GM23248 (cell line): ENCODE results near the gene SCYL2. TPM values are rescaled to one million over a fixed set of nuclear protein-coding genes. Genes with fewer than 3 reads are reported as not detected.
"Not testable (repeated sequence)": the region's sequence is repeated elsewhere in the genome, so short reads cannot be mapped to it uniquely, and the experiment has no call there.

Experiments used
- DNase-seq: peaks from one replicate; pipeline ENCODE4 v3.0.0-alpha.2; 2015
- H2AFZ ChIP-seq: fragments of 200-600 bp; sonication (generic); 2 replicates; pipeline ENCODE4 v1.6.1; 2016; ENCODE audit warnings: antibody characterized with exemption
- H3F3A ChIP-seq: fragments of 200-600 bp; sonication (generic); 2 replicates; pipeline ENCODE4 v1.6.1; 2016; ENCODE audit warnings: mild to moderate bottlenecking, antibody characterized with exemption, mixed run types; ENCODE audit not compliant: insufficient read depth
- H3K27ac ChIP-seq: fragments of 200-600 bp; sonication (generic); 2 replicates; pipeline ENCODE4 v1.5.1; 2016; ENCODE audit warnings: mild to moderate bottlenecking
- H3K27me3 ChIP-seq: fragments of 200-600 bp; sonication (generic); replicated peaks from 2 replicates; pipeline ENCODE4 v1.6.1; 2016; ENCODE audit warnings: mild to moderate bottlenecking; ENCODE audit not compliant: insufficient read depth
- H3K36me3 ChIP-seq: fragments of 200-600 bp; sonication (generic); 2 replicates; pipeline ENCODE4 v1.6.1; 2016; ENCODE audit warnings: low read depth, mild to moderate bottlenecking
- H3K4me1 ChIP-seq: fragments of 200-600 bp; sonication (generic); 2 replicates; pipeline ENCODE4 v1.6.1; 2016; ENCODE audit warnings: mild to moderate bottlenecking; ENCODE audit not compliant: insufficient read depth
- H3K4me2 ChIP-seq: fragments of 200-600 bp; sonication (generic); one replicate; pipeline ENCODE4 v1.6.1; 2016; ENCODE audit warnings: mild to moderate bottlenecking; ENCODE audit not compliant: unreplicated experiment
- H3K4me3 ChIP-seq: fragments of 200-600 bp; sonication (generic); 2 replicates; pipeline ENCODE4 v1.5.1; 2016; ENCODE audit warnings: mild to moderate bottlenecking
- H3K79me2 ChIP-seq: fragments of 200-600 bp; sonication (generic); 2 replicates; pipeline ENCODE4 v1.6.1; 2016; ENCODE audit warnings: mild to moderate bottlenecking; ENCODE audit not compliant: insufficient read depth
- H3K9ac ChIP-seq: fragments of 200-600 bp; sonication (generic); 2 replicates; pipeline ENCODE4 v1.6.1; 2016; ENCODE audit warnings: mild to moderate bottlenecking
- H3K9me2 ChIP-seq: fragments of 200-600 bp; sonication (generic); 2 replicates; pipeline ENCODE4 v1.6.1; 2016; ENCODE audit warnings: mixed run types, mild to moderate bottlenecking, moderate library complexity; ENCODE audit not compliant: insufficient read depth
- H3K9me3 ChIP-seq: fragments of 200-600 bp; sonication (generic); one replicate; pipeline ENCODE4 v1.6.1; 2017; ENCODE audit warnings: low read depth
- H4K20me1 ChIP-seq: fragments of 200-600 bp; sonication (generic); 2 replicates; pipeline ENCODE4 v1.6.0; 2016; ENCODE audit not compliant: insufficient read depth
- EZH2 ChIP-seq: fragments of 200-600 bp; sonication (generic); IDR thresholded peaks from 2 replicates; pipeline ENCODE4 v1.6.1; 2018; ENCODE audit warnings: antibody characterized with exemption, mild to moderate bottlenecking; ENCODE audit not compliant: insufficient read depth, poor library complexity, severe bottlenecking
- EZH2phosphoT487 ChIP-seq: fragments of 200-600 bp; sonication (generic); IDR thresholded peaks from 2 replicates; pipeline ENCODE4 v1.6.1; 2018; ENCODE audit warnings: antibody characterized with exemption, moderate library complexity, mild to moderate bottlenecking, low read depth; ENCODE audit not compliant: insufficient read depth
- WGBS, 2 experiments: methylation state at CpG; one replicate each; pipeline ENCODE4 v1.1.6; 2015 to 2017; ENCODE audit warnings: low lambda C conversion rate in 2 of 2, low coverage in 1 of 2; ENCODE audit errors: missing lambda C conversion rate in 2 of 2; 5-methylcytosine and 5-hydroxymethylcytosine counted together
- in situ Hi-C: fragments of 300-500 bp; cut with MboI; formaldehyde crosslinking; loops from 2 replicates; pipeline ENCODE4 v1.15.0; 2020
- polyA plus RNA-seq: library from polyadenylated mRNA; unstranded; fragments of >200 nt; fragmentation: Nextera tagmentation; extraction: Ambion mirVana; gene quantifications from 2 replicates; pipeline ENCODE4 v1.2.1, GENCODE V29; 2016
- total RNA-seq: library from RNA; depleted of rRNA; stranded (reverse); fragments of >200 nt; shearing (Covaris generic); gene quantifications from 2 replicates; pipeline ENCODE4 v1.2.3, GENCODE V29; 2014

SCYL2 gene
- total and polyA plus RNA-seq, 2 experiments from 2014 or later: 28.3 to 45.0 TPM

DNA sequence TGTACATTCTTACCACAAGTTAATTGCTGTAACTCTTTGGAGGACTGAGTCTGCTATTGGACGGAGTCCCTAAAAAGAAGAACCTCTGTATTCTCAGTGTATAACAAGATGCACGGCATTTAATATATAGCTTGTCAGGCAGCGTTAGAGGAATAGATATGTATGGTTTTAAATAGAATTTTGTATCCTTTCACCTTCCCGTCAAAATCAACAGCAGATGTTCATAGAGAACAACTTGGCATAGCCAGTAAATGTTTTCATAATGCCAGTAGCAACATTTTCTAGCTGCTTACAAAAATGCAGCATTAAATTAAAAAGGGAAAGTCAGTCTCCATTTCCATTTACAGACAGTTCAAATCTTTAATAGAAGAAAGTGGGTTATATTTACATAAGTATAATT is 6.8 kb downstream of the SCYL2 start:
- H2AFZ ChIP-seq: no peak overlapping the region
- H3K9ac ChIP-seq: no peak overlapping the region
- H3K36me3 ChIP-seq: no peaks in the 10 kb centered on the region
- H3K9me2 ChIP-seq: no peaks in the 10 kb centered on the region
- H3F3A ChIP-seq: peaks cover 1% of the 10 kb centered on the region; the same call in 1 of the 2 replicates
- no peak overlapping the region for H3K4me2 ChIP-seq
- no peak overlapping the region for H3K4me3 ChIP-seq
- TF ChIP-seq EZH2: no peak
- no peak for TF ChIP-seq EZH2phosphoT487
- H3K27me3 ChIP-seq: no peaks in the 10 kb centered on the region
- no peaks in the 10 kb centered on the region for H3K9me3 ChIP-seq
- H3K79me2 ChIP-seq: peaks cover 100% of the 10 kb centered on the region
- 0 out of 2 replicates have a peak, but pooled peaks cover 3% of the 10 kb centered on the region for H4K20me1 ChIP-seq
- H3K4me1 ChIP-seq: peaks cover 20% of the 10 kb centered on the region
- H3K27ac ChIP-seq: no peak overlapping the region
- in situ Hi-C loops: no loop called here
- DNase-seq: no peak
- WGBS, 2 experiments: 41 to 47% methylated on average over 4 of the region's 4 CpGs

DNA sequence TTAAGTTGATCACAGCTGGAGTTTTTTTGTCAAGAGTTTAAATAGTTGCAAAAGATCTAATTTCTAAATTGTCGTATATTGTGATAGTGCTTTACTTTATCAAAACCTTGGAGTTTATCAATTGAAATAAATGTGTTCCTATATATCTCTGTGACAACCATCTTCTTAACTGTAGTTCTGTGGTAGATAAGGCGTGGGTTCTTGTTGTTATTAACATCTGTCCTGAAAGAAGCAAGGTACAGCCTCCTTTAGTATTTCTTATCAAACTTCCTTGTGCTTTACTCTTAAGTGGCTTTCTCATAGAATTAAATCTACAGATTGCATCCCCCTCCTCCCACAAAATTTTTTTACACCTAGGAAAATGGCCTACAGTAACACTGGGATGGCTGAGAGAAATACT is 7.3 kb downstream of the SCYL2 start:
- no peaks in the 10 kb centered on the region for H3K9me2 ChIP-seq
- TF ChIP-seq EZH2phosphoT487 (no peak), EZH2 (no peak)
- no peak for DNase-seq
- WGBS, 2 experiments: 84 to 88% methylated on average over 2 of the region's 2 CpGs
- H3K4me3 ChIP-seq: no peak overlapping the region
- H3K27ac ChIP-seq: no peak overlapping the region
- no peak overlapping the region for H3K9ac ChIP-seq
- in situ Hi-C loops: no loop called here
- H3K4me2 ChIP-seq: no peak overlapping the region
- no peaks in the 10 kb centered on the region for H3K9me3 ChIP-seq
- H3K79me2 ChIP-seq: peaks cover 100% of the 10 kb centered on the region
- H3F3A ChIP-seq: no peaks in the 10 kb centered on the region
- no peaks in the 10 kb centered on the region for H3K36me3 ChIP-seq
- peaks cover 15% of the 10 kb centered on the region for H3K4me1 ChIP-seq
- no peak overlapping the region for H2AFZ ChIP-seq
- 0 out of 2 replicates have a peak, but pooled peaks cover 3% of the 10 kb centered on the region for H4K20me1 ChIP-seq
- no peaks in the 10 kb centered on the region for H3K27me3 ChIP-seq

DNA sequence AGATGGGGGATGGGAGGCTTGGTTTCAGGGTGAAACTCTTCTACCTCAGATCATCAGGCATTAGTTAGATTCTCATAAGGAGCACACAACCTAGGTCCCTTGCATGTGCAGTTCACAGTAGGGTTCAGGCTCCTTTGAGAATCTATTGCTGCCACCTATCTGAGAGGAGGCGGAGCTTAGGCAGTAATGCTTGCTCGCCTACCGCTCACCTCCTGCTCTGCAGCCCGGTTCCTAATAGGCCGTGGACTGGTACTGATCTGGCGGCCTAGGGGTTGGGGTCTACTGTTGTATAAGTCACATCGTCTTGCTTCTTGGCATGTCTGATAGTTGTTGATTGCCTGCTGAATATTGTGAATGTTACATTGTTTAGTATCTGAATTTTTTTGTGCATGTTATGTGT is 12.2 kb downstream of the SCYL2 start:
- in situ Hi-C loops: no loop called here
- Histone ChIP-seq H3K27ac (no peak overlapping the region), H3K9ac (no peak overlapping the region), H3K79me2 (peaks cover 99% of the 10 kb centered on the region), H3K27me3 (no peaks in the 10 kb centered on the region), H3K4me2 (no peak overlapping the region), H3K4me1 (no peaks in the 10 kb centered on the region), H3K9me2 (no peaks in the 10 kb centered on the region), H4K20me1 (no peaks in the 10 kb centered on the region), H3K9me3 (no peaks in the 10 kb centered on the region), H3K4me3 (no peak overlapping the region), H2AFZ (no peak overlapping the region), H3K36me3 (no peaks in the 10 kb centered on the region; the same call in 1 of the 2 replicates), H3F3A (no peaks in the 10 kb centered on the region)
- 95% methylated on average over 7 of the region's 7 CpGs for WGBS, 2 experiments
- TF ChIP-seq EZH2phosphoT487: no peak
- TF ChIP-seq EZH2: no peak
- no peak for DNase-seq

DNA sequence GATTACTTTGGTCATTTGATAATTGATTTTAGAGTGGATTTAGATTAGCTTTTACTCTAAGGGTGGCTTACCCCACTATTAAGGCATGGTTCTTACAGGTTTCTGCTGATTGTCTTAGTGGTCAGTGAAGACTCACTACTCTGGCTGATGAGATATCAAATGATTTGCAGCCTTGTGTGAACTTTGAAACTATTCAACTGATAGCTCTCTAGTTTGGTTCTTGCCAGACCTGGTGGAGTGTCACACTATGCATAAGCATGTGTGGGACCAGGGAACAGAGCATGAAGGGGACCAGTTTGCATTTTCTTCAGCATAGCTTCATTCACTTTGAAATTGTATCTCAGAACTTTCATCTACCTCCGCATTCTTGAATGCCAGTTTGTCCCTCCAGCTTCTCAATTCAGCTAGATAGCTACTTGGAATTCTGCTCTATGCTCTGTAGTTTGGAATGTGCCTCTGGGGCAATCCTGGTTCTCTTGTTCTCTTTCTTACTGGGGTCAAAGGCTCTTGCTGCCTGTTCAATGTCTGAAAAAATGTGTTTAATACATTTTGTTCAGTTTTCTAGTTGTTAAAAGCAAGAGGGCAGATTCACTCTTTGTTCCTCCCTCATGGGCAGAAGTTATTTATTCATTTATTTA is 12.7 kb downstream of the SCYL2 start:
- Histone ChIP-seq H3K9ac (no peak overlapping the region), H4K20me1 (no peaks in the 10 kb centered on the region), H2AFZ (no peak overlapping the region), H3K4me3 (no peak overlapping the region), H3K9me3 (no peaks in the 10 kb centered on the region), H3K27me3 (no peaks in the 10 kb centered on the region), H3F3A (no peaks in the 10 kb centered on the region), H3K36me3 (no peaks in the 10 kb centered on the region; the same call in 1 of the 2 replicates), H3K4me2 (no peak overlapping the region), H3K4me1 (no peaks in the 10 kb centered on the region), H3K9me2 (no peaks in the 10 kb centered on the region), H3K27ac (no peak overlapping the region), H3K79me2 (peaks cover 99% of the 10 kb centered on the region)
- DNase-seq: peak; percentile 11
- in situ Hi-C loops: no loop called here
- 95 to 100% methylated on average over 1 of the region's 1 CpG for WGBS, 2 experiments
- TF ChIP-seq EZH2 (no peak), EZH2phosphoT487 (no peak)

DNA sequence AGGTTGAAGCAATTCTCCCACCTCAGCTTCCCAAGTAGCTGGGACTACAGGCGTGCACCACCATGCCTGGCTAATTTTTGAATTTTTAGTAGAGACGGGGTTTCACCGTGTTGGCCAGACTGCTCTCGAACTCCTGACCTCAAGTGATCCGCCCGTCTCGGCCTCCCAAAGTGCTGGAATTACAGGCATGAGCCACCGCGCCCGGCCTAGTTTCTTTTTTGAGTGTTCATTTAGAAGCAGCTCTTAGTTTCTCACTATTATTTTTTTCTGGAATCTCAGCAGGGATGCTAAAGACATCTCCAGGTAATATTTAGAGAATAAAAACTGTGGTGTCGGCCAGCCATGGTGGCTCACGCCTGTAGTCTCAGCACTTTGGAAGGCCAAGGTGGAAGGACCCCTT is 17.6 kb downstream of the SCYL2 start:
- in situ Hi-C loops, H3K4me1 ChIP-seq, DNase-seq, H3K9ac ChIP-seq, H3K9me3 ChIP-seq, H3K4me2 ChIP-seq, H4K20me1 ChIP-seq, H3K4me3 ChIP-seq, H3K9me2 ChIP-seq, H3K27ac ChIP-seq, H3K27me3 ChIP-seq, H3F3A ChIP-seq, H2AFZ ChIP-seq: not testable (repeated sequence)
- Histone ChIP-seq H3K36me3 (peaks cover 13% of the 10 kb centered on the region), H3K79me2 (peaks cover 78% of the 10 kb centered on the region)
- WGBS, 2 experiments: 96 to 99% methylated on average over 12 of the region's 12 CpGs
